Prostate gland (tissue), 2 donors: Measurements from ENCODE around the gene ARHGAP25.

ENCODE experiments used
- POLR2A ChIP-seq: fragments of 450-650 bp; IDR thresholded peaks from one replicate; pipeline ENCODE4 v1.6.1; 2016; ENCODE audit warnings: antibody characterized with exemption, mild to moderate bottlenecking
- POLR2AphosphoS5 ChIP-seq: sonication (generic); formaldehyde crosslinking; IDR thresholded peaks from one replicate; pipeline ENCODE4 v1.6.1; 2017; ENCODE audit warnings: antibody characterized with exemption
- TF ChIP-seq, protein P1 (sequence below), 4 experiments: fragments of 200-600 bp in 2 of 4; fragments of 450-650 bp in 2 of 4; sonication (generic) in 2 of 4; IDR thresholded peaks; 1 replicate in 3 of 4; 2 replicates in 1 of 4; pipeline ENCODE4 v1.5.1; 2016 to 2019; ENCODE audit warnings: antibody characterized with exemption in 4 of 4, mild to moderate bottlenecking in 2 of 4, moderate library complexity in 2 of 4

GRCh38 chr2:68768951-68769350 is 34.3 kb downstream of the ARHGAP25 start:
- TF ChIP-seq, protein P1, sequence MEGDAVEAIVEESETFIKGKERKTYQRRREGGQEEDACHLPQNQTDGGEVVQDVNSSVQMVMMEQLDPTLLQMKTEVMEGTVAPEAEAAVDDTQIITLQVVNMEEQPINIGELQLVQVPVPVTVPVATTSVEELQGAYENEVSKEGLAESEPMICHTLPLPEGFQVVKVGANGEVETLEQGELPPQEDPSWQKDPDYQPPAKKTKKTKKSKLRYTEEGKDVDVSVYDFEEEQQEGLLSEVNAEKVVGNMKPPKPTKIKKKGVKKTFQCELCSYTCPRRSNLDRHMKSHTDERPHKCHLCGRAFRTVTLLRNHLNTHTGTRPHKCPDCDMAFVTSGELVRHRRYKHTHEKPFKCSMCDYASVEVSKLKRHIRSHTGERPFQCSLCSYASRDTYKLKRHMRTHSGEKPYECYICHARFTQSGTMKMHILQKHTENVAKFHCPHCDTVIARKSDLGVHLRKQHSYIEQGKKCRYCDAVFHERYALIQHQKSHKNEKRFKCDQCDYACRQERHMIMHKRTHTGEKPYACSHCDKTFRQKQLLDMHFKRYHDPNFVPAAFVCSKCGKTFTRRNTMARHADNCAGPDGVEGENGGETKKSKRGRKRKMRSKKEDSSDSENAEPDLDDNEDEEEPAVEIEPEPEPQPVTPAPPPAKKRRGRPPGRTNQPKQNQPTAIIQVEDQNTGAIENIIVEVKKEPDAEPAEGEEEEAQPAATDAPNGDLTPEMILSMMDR (IDR thresholded peaks at IDR 0.05) = no peak
- TF ChIP-seq POLR2A (no peak), POLR2AphosphoS5 (no peak)
